ENCODE results near the gene MICAL2.

The MICAL2 gene

DNA sequence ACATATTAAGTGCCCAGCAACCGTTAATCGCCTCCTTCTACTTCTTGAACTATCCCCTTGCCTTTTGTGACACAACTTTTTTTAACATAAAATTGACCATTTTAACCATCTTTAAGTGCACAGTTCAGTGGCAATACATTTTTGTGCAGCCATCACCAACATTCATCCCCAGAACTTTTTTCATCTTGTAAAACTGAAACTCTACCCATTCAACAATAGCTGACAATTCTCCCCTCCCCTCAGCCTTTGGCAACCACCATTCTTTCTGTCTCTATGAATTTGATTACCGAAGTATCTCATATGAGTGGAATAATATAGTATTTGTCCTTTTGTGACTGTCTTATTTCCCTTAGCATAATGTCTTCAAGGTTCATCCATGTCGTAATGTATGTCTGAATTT lies 66.0 kb downstream of the MICAL2 start:
- no peak for TF ChIP-seq TAF1 (IDR thresholded peaks at IDR 0.05; ENCODE audit: low read depth)
- no peak for TF ChIP-seq NFIC (IDR thresholded peaks at IDR 0.05)
- TF ChIP-seq RAD21 (IDR thresholded peaks at IDR 0.05; ENCODE audit: low read depth): no peak
- TF ChIP-seq MAX (IDR thresholded peaks at IDR 0.05): no peak
- TF ChIP-seq EP300 (IDR thresholded peaks at IDR 0.05; ENCODE audit: borderline replicate concordance): no peak
- TF ChIP-seq CEBPB (IDR thresholded peaks at IDR 0.05): no peak
- TF ChIP-seq REST (IDR thresholded peaks at IDR 0.05; ENCODE audit: low read depth): no peak
- TF ChIP-seq CREB1 (IDR thresholded peaks at IDR 0.05; ENCODE audit: low read depth): no peak
- TF ChIP-seq TEAD4 (IDR thresholded peaks at IDR 0.05): no peak
- TF ChIP-seq FOXM1 (IDR thresholded peaks at IDR 0.05; ENCODE audit: borderline replicate concordance, low read depth): no peak
- TF ChIP-seq, protein P1, sequence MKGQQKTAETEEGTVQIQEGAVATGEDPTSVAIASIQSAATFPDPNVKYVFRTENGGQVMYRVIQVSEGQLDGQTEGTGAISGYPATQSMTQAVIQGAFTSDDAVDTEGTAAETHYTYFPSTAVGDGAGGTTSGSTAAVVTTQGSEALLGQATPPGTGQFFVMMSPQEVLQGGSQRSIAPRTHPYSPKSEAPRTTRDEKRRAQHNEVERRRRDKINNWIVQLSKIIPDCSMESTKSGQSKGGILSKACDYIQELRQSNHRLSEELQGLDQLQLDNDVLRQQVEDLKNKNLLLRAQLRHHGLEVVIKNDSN (IDR thresholded peaks at IDR 0.05): no peak
- no peak for TF ChIP-seq EGR1 (IDR thresholded peaks at IDR 0.05)
- TF ChIP-seq TCF12 (IDR thresholded peaks at IDR 0.05; ENCODE audit: low read depth): no peak
- TF ChIP-seq ZBTB7A (IDR thresholded peaks at IDR 0.05; ENCODE audit: low read depth): no peak
- no peak for TF ChIP-seq YY1 (IDR thresholded peaks at IDR 0.05; ENCODE audit: low read depth)

GRCh38 chr11:12177739-12178338 lies 67.4 kb downstream of the MICAL2 start:
- no peak for TF ChIP-seq CREB1 (IDR thresholded peaks at IDR 0.05; ENCODE audit: low read depth)
- no peak for TF ChIP-seq NFIC (IDR thresholded peaks at IDR 0.05)
- no peak for TF ChIP-seq ZBTB7A (IDR thresholded peaks at IDR 0.05; ENCODE audit: low read depth)
- no peak for TF ChIP-seq YY1 (IDR thresholded peaks at IDR 0.05; ENCODE audit: low read depth)

DNA sequence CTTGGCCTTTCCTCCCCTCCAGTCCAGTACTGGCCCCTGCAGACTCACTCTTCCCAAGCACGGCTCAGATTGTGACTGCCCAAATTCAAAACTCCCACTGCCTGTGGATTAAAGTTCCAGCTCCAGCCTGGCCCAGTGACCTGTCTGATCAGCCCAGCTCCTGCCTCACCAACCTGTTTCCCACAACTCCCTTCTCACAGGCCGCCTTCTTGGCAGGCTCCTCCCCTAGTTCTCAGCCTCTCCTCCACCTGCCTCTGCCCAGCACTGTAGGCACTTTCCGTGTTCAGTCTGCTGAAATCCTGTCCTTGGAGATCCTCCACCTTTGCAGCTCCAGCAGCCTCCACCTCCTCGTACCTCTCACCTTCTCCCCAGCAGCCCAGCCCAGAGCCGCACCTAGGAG lies 68.6 kb downstream of the MICAL2 start:
- TF ChIP-seq, protein P1 (IDR thresholded peaks at IDR 0.05): no peak
- TF ChIP-seq TAF1 (IDR thresholded peaks at IDR 0.05; ENCODE audit: low read depth) (no peak), NFIC (IDR thresholded peaks at IDR 0.05) (no peak), TCF12 (IDR thresholded peaks at IDR 0.05; ENCODE audit: low read depth) (no peak), CEBPB (IDR thresholded peaks at IDR 0.05) (no peak), ZBTB7A (IDR thresholded peaks at IDR 0.05; ENCODE audit: low read depth) (no peak), TEAD4 (IDR thresholded peaks at IDR 0.05) (no peak), FOXM1 (IDR thresholded peaks at IDR 0.05; ENCODE audit: borderline replicate concordance, low read depth) (no peak), EP300 (IDR thresholded peaks at IDR 0.05; ENCODE audit: borderline replicate concordance) (no peak), EGR1 (IDR thresholded peaks at IDR 0.05) (no peak), YY1 (IDR thresholded peaks at IDR 0.05; ENCODE audit: low read depth) (no peak), RAD21 (IDR thresholded peaks at IDR 0.05; ENCODE audit: low read depth) (no peak)

DNA sequence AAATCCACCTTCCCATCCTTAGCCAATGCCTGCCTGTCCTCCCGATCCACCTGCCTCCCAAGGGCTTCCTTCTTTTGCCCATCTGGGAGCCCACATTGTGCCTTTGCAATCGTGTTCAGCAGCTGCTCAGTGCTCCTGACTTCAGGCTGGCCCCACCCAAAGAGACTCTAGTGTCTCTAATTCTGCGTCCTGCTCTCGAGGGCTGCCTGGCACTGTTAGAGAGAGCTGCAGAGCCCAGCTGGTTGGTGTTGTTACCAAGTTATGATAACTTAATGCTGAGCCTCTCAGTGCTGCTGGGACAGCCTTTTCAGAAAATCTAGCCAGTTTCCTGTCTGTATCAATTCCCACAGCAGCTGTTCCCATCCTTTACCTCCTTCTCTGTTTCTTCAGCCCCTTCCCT lies 69.1 kb downstream of the MICAL2 start:
- TF ChIP-seq YY1 (IDR thresholded peaks at IDR 0.05; ENCODE audit: low read depth) (no peak), TAF1 (IDR thresholded peaks at IDR 0.05; ENCODE audit: low read depth) (no peak), ZBTB7A (IDR thresholded peaks at IDR 0.05; ENCODE audit: low read depth) (no peak)

GRCh38 chr11:12180257-12181205 lies 70.1 kb downstream of the MICAL2 start:
- TF ChIP-seq REST (IDR thresholded peaks at IDR 0.05; ENCODE audit: low read depth) (no peak), TCF12 (IDR thresholded peaks at IDR 0.05; ENCODE audit: low read depth) (peak; percentile 83), EP300 (IDR thresholded peaks at IDR 0.05; ENCODE audit: borderline replicate concordance) (peak; percentile 79), MAX (IDR thresholded peaks at IDR 0.05) (no peak), YY1 (IDR thresholded peaks at IDR 0.05; ENCODE audit: low read depth) (0 out of 2 replicates have a peak, but pooled peaks have one; percentile 20), ZBTB7A (IDR thresholded peaks at IDR 0.05; ENCODE audit: low read depth) (no peak), FOXM1 (IDR thresholded peaks at IDR 0.05; ENCODE audit: borderline replicate concordance, low read depth) (no peak), TEAD4 (IDR thresholded peaks at IDR 0.05) (peak; percentile 79), EGR1 (IDR thresholded peaks at IDR 0.05) (no peak), TAF1 (IDR thresholded peaks at IDR 0.05; ENCODE audit: low read depth) (no peak), CREB1 (IDR thresholded peaks at IDR 0.05; ENCODE audit: low read depth) (no peak), NFIC (IDR thresholded peaks at IDR 0.05) (peak; percentile 42; the same call in 1 of the 2 replicates), CEBPB (IDR thresholded peaks at IDR 0.05) (no peak), RAD21 (IDR thresholded peaks at IDR 0.05; ENCODE audit: low read depth) (no peak)
- TF ChIP-seq, protein P1 (IDR thresholded peaks at IDR 0.05): no peak

Measured in Ishikawa (cell line).